SH-SY5Y (cell line): Measurements from ENCODE around the gene TRPM2.

Experiments
- GATA2 ChIP-seq: IDR thresholded peaks from 2 replicates; pipeline ENCODE4 v1.6.1; 2011; ENCODE audit warnings: mild to moderate bottlenecking, low read depth, low read length
- GATA3 ChIP-seq: IDR thresholded peaks from 2 replicates; pipeline ENCODE4 v1.6.1; 2011; ENCODE audit warnings: low read depth, mild to moderate bottlenecking, low read length, moderate library complexity

Gene TRPM2

DNA sequence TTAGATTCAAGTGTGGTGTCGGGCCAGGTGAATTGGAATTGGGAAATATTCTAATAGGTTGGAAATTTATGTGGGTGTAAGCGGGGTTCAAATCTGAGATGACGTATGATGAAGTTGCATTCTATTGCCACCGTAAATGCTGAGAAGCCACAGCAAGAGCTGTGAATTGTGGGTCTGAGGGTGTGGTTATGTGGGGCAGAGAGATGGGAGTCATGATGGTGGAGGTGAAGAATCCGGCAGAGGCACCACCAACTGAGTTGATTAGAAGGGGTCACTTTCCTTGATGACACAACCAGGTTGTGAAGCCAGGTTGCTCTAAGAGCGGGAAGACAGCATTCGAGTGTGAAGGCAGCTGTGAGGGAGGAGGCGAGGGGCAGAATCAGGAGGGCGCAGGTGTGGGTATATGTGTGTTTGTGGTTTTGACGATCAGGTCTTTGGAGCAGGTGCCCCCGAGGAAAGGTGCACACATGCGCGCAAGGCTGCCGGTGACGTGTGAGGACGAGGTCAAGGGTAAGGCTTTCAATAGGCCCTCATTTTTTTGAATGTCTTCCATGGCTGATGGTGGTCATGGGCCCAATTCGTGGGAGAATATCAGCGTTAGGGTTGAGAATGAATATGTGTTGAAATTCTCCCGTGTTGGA is 120.6 kb downstream of the TRPM2 start:
- TF ChIP-seq GATA3 (no peak), GATA2 (no peak)

DNA sequence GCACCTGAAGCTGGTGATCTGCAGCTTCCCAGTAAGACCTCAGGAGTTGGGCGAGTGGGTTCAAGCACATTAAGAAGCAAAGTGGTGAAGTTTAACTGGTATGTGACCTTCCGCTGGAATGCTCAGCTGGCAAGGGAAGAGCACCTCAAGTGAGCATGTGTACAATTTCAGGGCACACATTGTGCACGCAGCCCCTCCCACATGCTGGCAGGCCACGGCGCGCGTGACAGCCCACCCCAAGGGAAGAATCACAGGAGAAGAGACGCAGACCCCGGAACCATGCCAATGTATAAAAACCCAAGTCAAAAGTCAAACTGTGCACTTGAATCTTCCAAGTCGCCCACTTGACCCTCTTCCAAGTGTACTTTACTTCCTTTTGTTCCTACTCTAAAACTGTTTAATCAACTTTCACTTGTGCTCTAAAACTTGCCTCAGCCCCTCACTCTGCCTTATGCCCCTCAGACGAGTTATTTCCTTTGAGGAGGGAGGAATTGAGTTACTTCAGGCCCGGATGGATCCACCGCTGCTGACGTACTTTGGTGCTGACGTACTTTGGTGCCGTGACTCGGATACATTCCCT is 121.9 kb downstream of the TRPM2 start:
- TF ChIP-seq GATA2 (no peak), GATA3 (no peak)

DNA sequence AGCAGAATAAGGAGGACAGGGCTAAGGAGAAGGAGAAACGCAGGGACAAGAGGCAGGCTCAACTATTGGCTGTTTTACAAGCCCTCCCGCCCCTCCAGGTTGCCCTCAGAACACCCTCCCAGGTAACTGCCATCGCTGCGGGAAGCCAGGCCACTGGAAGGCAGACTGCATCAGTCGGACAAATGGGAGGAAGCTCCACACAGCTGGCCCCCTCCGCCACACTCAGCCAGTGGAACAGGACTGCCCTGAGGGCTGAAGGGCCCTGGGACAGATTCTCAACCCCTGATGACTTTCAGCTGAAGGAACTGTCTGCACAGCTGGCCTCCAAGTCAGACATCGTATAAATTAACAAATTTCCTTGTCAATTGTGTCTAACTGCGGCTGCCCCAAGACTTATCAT is 123.7 kb downstream of the TRPM2 start:
- TF ChIP-seq GATA2 (no peak), GATA3 (no peak)

DNA sequence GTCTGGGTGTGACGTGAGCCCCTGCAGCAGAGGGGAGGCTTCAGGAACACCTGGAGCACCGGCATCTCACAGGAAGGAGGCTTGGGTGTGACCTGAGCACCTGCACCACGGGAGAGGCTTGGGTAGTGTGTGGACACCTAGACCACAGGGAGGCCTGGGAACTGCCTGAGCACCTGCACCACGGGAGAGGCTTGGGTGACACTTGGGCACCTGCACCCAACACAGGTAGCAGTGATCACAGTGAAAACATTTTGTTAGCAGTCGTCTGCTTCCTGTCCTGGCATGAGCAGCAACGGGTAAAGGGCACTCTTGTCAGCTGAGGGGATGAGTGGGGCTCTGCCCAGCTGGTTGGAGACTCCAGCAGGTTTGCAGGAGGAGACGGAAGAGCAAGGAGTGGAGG is 124.3 kb downstream of the TRPM2 start:
- TF ChIP-seq GATA2 (no peak), GATA3 (no peak)

GRCh38 chr21:44478124-44478800 is 124.8 kb downstream of the TRPM2 start:
- TF ChIP-seq GATA2 (no peak), GATA3 (no peak)

DNA sequence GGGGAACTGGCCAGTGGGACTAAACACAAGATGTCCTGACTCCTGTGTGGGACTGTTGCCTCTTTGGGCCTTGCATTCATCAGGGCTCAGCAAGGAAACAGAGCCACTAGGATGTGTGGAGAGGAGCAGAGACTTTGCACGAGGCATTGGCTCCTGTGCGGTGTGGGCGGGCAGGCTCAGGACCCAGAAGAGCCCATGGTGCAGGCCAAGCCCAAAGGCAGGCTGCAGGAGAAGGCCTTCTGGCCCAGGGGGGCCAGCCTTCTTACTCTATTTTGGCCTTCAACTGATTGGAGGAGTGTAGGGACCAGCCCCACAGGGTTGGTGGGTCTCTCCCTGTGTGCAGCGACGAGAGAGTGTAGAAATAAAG is 125.4 kb downstream of the TRPM2 start:
- TF ChIP-seq GATA2 (no peak), GATA3 (no peak)

- no peak for TF ChIP-seq GATA3
- TF ChIP-seq GATA2: no peak
Measured at GRCh38 chr21:44480200-44481053, 127.0 kb downstream of the TRPM2 start.

DNA sequence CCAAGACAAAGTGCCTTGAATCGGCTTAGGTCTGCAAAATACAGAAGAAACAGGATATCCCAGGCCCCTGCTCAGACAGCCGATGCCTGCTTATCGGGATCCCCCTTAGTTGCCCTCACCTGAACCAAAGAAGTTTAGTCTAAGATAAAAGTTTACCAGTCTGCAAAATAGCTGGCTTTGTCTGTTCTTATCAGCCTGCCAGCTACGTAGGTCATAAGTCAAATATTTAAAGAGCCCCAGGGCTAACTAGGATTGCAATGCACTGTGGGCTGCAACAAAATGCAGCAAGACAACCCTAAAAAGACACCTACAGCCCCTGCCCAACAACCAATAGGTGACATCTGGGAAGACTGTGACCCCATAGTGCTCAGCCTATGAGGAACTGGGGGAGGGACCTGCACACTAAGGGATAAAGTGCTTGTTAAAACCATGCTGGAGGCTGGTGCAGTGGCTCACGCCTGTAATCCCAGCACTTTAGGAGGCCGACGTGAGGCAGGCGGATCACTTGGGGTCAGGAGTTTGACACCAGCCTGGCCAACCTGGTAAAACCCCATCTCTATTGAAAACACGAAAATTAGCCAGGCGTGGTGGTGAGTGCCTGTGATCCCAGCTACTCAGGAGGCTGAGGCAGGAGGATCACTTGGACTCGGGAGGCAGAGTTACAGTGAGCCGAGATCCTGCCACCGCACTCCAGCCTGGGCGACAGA is 129.3 kb downstream of the TRPM2 start:
- TF ChIP-seq GATA3: no peak
- no peak for TF ChIP-seq GATA2

DNA sequence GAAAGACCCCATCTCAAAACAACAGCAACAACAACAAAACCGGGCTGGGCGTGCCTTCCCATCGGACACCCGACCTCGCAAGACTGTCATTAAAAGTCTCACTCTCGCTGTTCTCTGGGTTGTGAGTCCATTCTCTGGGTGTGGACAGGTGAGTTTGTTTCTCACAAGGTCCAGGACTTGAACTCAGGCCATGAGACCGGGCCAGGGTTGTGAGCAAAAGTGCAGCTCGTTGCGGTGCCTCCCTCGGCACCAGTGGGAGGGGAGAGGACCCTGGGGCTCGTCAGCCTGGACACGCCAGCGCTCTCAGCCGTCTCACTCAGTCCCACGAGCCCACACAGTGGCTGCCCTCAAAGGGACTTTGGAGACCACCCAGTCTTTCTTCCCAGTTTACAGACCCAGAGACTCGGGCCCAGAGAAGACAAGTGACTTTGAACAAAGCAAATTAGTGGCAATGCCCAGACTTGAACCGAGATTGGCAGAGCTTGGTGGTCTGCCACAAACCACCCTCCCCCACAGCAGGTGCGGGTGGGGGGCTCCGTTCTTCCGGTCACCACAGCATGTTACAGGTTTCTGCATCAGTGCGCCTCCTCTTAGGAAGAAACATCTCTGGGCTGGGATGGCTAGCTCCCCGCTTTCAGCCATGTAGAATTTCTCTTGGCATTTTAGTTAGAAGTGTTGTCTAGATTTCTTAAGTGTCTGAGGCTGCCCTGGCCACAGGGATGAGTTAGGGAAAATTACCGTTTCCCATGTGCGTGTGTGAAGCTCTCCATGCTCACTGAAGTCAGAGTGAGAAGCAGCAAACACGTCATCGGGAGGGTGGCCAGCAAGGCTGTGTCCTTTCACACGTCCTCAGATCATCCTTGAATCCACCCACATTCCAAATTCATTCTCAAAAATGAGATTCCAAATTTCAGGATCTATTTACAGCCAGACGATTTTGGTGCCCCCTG is 130.1 kb downstream of the TRPM2 start:
- TF ChIP-seq GATA2 (no peak), GATA3 (no peak)

- no peak for TF ChIP-seq GATA3
- no peak for TF ChIP-seq GATA2
Measured at GRCh38 chr21:44484498-44485253, 131.3 kb downstream of the TRPM2 start.

GRCh38 chr21:44485254-44485793 is 131.9 kb downstream of the TRPM2 start:
- TF ChIP-seq GATA2: no peak
- TF ChIP-seq GATA3: no peak

- TF ChIP-seq GATA2: no peak
Measured at GRCh38 chr21:44485796-44486195, 132.4 kb downstream of the TRPM2 start.
